ENCODE data around the gene METRN.

METRN gene

GRCh38 chr16:694187-694862, 20.6 kb upstream of the METRN start:
- Mint-ChIP-seq H3K27me3 (no peaks in the 10 kb centered on the region), H3K27ac (no peak overlapping the region), H3K4me1 (ENCODE audit: low read depth) (peaks cover 17% of the 10 kb centered on the region), H3K36me3 (no peaks in the 10 kb centered on the region), H3K4me3 (peak overlapping the region; percentile 70), H3K9me3 (ENCODE audit: low read depth) (no peaks in the 10 kb centered on the region)

- H3K36me3 Mint-ChIP-seq, result no peaks in the 10 kb centered on the region
- peaks cover 14% of the 10 kb centered on the region for H3K4me1 Mint-ChIP-seq (ENCODE audit: low read depth)
- no peak overlapping the region for H3K4me3 Mint-ChIP-seq
- no peak overlapping the region for H3K27ac Mint-ChIP-seq
- H3K27me3 Mint-ChIP-seq, result no peaks in the 10 kb centered on the region
- no peaks in the 10 kb centered on the region for H3K9me3 Mint-ChIP-seq (ENCODE audit: low read depth)
These were observed 20.0 kb upstream of the METRN start for GRCh38 chr16:694863-695354.

GRCh38 chr16:695355-696089, 19.4 kb upstream of the METRN start:
- Mint-ChIP-seq H3K27ac (no peak overlapping the region), H3K36me3 (no peaks in the 10 kb centered on the region), H3K4me1 (ENCODE audit: low read depth) (peaks cover 16% of the 10 kb centered on the region), H3K9me3 (ENCODE audit: low read depth) (no peaks in the 10 kb centered on the region), H3K27me3 (no peaks in the 10 kb centered on the region), H3K4me3 (peak overlapping the region; percentile 82)

GRCh38 chr16:698911-699671, 15.8 kb upstream of the METRN start:
- no peak overlapping the region for H3K4me3 Mint-ChIP-seq
- H3K9me3 Mint-ChIP-seq (ENCODE audit: low read depth), result no peaks in the 10 kb centered on the region
- H3K4me1 Mint-ChIP-seq (ENCODE audit: low read depth), result peaks cover 16% of the 10 kb centered on the region
- H3K27me3 Mint-ChIP-seq, result peaks cover 2% of the 10 kb centered on the region
- no peak overlapping the region for H3K27ac Mint-ChIP-seq
- no peaks in the 10 kb centered on the region for H3K36me3 Mint-ChIP-seq

GRCh38 chr16:700684-701584, 14.0 kb upstream of the METRN start:
- Mint-ChIP-seq H3K9me3 (ENCODE audit: low read depth) (no peaks in the 10 kb centered on the region), H3K27ac (no peak overlapping the region), H3K4me3 (no peak overlapping the region), H3K36me3 (no peaks in the 10 kb centered on the region), H3K27me3 (peaks cover 2% of the 10 kb centered on the region), H3K4me1 (ENCODE audit: low read depth) (peaks cover 10% of the 10 kb centered on the region)

- H3K4me1 Mint-ChIP-seq (ENCODE audit: low read depth), result peaks cover 13% of the 10 kb centered on the region
- H3K4me3 Mint-ChIP-seq, result no peak overlapping the region
- no peaks in the 10 kb centered on the region for H3K36me3 Mint-ChIP-seq
- no peaks in the 10 kb centered on the region for H3K9me3 Mint-ChIP-seq (ENCODE audit: low read depth)
- peaks cover 2% of the 10 kb centered on the region for H3K27me3 Mint-ChIP-seq
- no peak overlapping the region for H3K27ac Mint-ChIP-seq
These were observed 12.6 kb upstream of the METRN start for GRCh38 chr16:702341-702740.

GRCh38 chr16:703406-703805, 11.5 kb upstream of the METRN start:
- Mint-ChIP-seq H3K4me3 (no peak overlapping the region), H3K9me3 (ENCODE audit: low read depth) (no peaks in the 10 kb centered on the region), H3K27me3 (peaks cover 9% of the 10 kb centered on the region), H3K4me1 (ENCODE audit: low read depth) (peaks cover 13% of the 10 kb centered on the region), H3K27ac (no peak overlapping the region), H3K36me3 (no peaks in the 10 kb centered on the region)

DNA sequence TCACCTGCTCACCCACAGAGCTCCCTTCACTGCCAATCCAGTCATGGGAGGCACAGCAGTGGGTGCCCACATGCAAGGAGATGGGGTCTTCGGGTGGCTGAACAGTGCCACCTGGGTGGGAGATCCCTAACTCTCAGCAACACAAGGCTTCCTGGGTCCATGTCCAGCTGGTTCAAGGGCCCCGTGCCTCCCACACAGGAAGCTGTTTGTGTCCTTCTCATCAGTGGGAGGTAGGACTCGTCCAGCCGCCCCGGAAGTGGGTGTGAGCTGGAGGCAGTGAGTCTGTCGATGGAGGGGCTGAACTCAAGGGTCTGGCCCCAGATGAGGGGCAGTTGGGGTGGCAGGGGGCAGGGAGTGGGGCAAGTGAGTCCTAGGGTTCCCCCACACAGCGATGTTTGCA, 10.9 kb upstream of the METRN start:
- H3K4me1 Mint-ChIP-seq (ENCODE audit: low read depth), result peaks cover 11% of the 10 kb centered on the region
- no peak overlapping the region for H3K4me3 Mint-ChIP-seq
- no peak overlapping the region for H3K27ac Mint-ChIP-seq
- H3K36me3 Mint-ChIP-seq, result no peaks in the 10 kb centered on the region
- H3K9me3 Mint-ChIP-seq (ENCODE audit: low read depth), result no peaks in the 10 kb centered on the region
- peaks cover 14% of the 10 kb centered on the region for H3K27me3 Mint-ChIP-seq

DNA sequence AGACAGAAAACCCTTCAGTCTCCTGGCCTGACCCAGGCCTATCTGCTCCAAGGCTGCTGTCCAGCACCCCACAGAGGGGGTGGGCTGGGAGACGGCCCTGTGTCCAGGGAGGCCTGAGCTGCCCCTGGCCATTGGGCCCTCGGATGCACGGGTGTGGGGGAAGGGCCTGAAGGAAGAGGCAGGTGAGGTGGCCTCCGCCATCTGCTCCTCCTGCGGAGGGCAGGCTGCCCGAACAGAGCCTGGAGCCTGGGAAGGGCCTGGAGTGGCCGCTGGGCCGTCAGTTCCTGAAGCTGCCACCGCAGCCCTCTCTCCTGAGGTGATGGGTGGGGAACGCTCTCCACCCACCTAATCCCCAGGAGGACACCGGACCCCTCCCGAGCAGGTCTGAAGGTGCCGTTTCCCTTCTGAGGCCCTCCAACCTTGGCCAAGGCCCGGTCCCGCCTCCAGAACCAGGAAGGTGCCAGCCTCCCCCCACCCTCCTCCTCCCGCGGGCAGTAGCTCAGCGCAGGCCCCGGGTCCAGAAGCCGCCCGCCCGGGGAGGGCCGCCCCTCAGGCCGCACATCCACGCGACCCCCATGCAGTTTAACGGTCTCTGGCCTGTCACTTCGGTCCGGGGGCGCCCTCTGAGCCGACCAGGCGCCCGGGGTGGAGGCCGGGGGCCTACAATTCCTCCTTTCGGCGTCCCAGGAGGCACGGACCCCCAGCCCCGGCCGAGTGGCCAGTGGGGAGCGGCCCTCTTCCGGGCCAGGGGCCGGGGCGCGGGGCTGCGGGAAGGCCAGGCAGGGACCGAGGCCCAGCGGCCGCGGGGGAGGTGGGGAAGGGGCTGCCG, 10.2 kb upstream of the METRN start:
- peaks cover 14% of the 10 kb centered on the region for H3K27me3 Mint-ChIP-seq
- H3K9me3 Mint-ChIP-seq (ENCODE audit: low read depth), result no peaks in the 10 kb centered on the region

DNA sequence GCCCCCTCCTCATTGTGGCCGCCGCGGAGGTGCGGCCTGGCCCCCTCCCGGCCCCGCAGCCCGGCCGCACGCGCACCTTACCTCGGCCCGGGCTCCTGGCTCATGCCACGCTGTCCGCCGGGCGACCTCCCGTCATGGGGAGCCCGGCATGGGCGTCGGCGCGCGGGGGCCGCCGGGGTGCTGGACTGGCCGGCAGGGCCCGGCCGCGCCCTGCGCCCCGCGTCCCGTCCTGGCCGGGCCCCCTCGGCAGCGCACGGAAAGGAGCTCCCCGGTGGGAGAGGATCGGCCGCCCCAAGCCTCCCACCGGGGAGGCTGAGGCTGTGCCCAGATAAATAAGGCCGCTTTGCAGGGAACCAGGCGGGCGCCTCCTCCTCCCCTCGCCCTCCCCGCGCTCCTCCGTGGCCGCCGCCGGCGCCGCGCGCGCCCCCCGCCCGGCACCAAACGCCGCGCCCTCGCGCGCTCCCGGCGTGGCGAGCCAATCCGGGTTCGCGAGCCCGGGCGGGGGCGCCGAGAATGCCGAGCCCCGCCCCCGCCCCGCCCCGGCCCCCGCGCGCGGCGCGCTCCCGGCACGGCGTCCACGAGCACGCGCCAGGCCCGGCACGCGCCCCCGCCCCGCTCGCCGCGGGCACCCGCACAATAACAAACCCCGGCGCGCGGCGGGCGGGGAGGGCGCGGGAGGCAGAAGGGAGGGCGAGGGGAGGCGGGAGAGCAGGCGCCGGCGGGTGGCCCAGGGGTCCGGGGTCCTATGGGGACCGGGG, 9.3 kb upstream of the METRN start, which contains the start of gene FBXL16:
Gene FBXL16, minus strand, starts transcription at position 371 of the 758 bp plus-strand sequence. CDS start 8,396 bp downstream, outside the sequence.
- H3K9me3 Mint-ChIP-seq (ENCODE audit: low read depth), result no peaks in the 10 kb centered on the region
- peak within 1 kb of the TSS; percentile 30 for H3K4me3 Mint-ChIP-seq
- peaks cover 14% of the 10 kb centered on the region for H3K27me3 Mint-ChIP-seq
- H3K4me1 Mint-ChIP-seq (ENCODE audit: low read depth), result peaks cover 8% of the 10 kb centered on the region
- H3K27ac Mint-ChIP-seq, result no peak within 1 kb of the TSS
- H3K36me3 Mint-ChIP-seq, result no peaks in the 10 kb centered on the region

More for the DNA sequence above, 10.2 kb upstream of the METRN start:
- H3K4me3 Mint-ChIP-seq, result no peak overlapping the region
- no peaks in the 10 kb centered on the region for H3K36me3 Mint-ChIP-seq
- no peak overlapping the region for H3K27ac Mint-ChIP-seq
- peaks cover 10% of the 10 kb centered on the region for H3K4me1 Mint-ChIP-seq (ENCODE audit: low read depth)

- Mint-ChIP-seq H3K27me3 (peaks cover 14% of the 10 kb centered on the region), H3K27ac (no peak overlapping the region), H3K4me1 (ENCODE audit: low read depth) (peaks cover 6% of the 10 kb centered on the region), H3K9me3 (ENCODE audit: low read depth) (no peaks in the 10 kb centered on the region), H3K4me3 (peak overlapping the region; percentile 30), H3K36me3 (no peaks in the 10 kb centered on the region)
These were observed 8.5 kb upstream of the METRN start for GRCh38 chr16:706189-707061.

GRCh38 chr16:707062-707538, 7.8 kb upstream of the METRN start:
- Mint-ChIP-seq H3K4me3 (no peak overlapping the region), H3K4me1 (ENCODE audit: low read depth) (peaks cover 6% of the 10 kb centered on the region), H3K27me3 (peaks cover 14% of the 10 kb centered on the region), H3K27ac (no peak overlapping the region), H3K36me3 (no peaks in the 10 kb centered on the region), H3K9me3 (ENCODE audit: low read depth) (no peaks in the 10 kb centered on the region)

Measured in activated naive CD8-positive, alpha-beta T cell (primary cell).